ENCODE data around the gene EFNA3. TPM values are rescaled to one million over a fixed set of nuclear protein-coding genes. Genes with fewer than 3 reads are reported as not detected.

The EFNA3 gene
- total RNA-seq, 1 experiment from 2014 or later: 23.5 TPM

GRCh38 chr1:155086856-155087535, 8.4 kb downstream of the EFNA3 start:
- H3K4me2 ChIP-seq (ENCODE audit: low read length): peak overlapping the region; percentile 99

GRCh38 chr1:155091071-155092051, 12.7 kb downstream of the EFNA3 start:
- peak; percentile 93 for DNase-seq
- intact Hi-C loops (cut with micrococcal nuclease): loop anchor here (1.0 kb wide), 1 partner anchor 76 kb away; no protein-coding TSS in a partner anchor
- H3K4me3 ChIP-seq (ENCODE audit: low read length): peak overlapping the region; percentile 45
- H3K9me3 ChIP-seq (ENCODE audit: low read length): no peaks in the 10 kb centered on the region
- H3F3A ChIP-seq (ENCODE audit: low read length, unreplicated experiment): no peaks in the 10 kb centered on the region
- H3K27me3 ChIP-seq (ENCODE audit: low read length): no peaks in the 10 kb centered on the region
- H3K27ac ChIP-seq (ENCODE audit: low read length): no peak overlapping the region
- H3K9ac ChIP-seq (ENCODE audit: low read length): peak overlapping the region; percentile 23; the same call in 1 of the 2 replicates
- H3K9me2 ChIP-seq (replicated peaks; ENCODE audit: low read length): no peaks in the 10 kb centered on the region
- peak; percentile 72 for ATAC-seq
- no peak for TF ChIP-seq EZH2 (IDR thresholded peaks at IDR 0.05; ENCODE audit: low read length, unreplicated experiment)
- peak; percentile 99 for TF ChIP-seq CTCF (conservative IDR thresholded peaks at IDR 0.05; ENCODE audit: low read depth, low read length)
- no peak for TF ChIP-seq EZH2phosphoT487 (IDR thresholded peaks at IDR 0.05; ENCODE audit: borderline replicate concordance, low read length)
- H4K20me1 ChIP-seq (ENCODE audit: low read length): no peaks in the 10 kb centered on the region
- H3K4me2 ChIP-seq (ENCODE audit: low read length): peak overlapping the region; percentile 80
- CTCF ChIA-PET: interaction anchor here (0.6 to 2.0 kb wide), 9 partner anchors 24 to 1747 kb away, joined by 3 to 57 read pairs (median 5); partner anchors contain the start of gene KRTCAP2
- peaks cover 13% of the 10 kb centered on the region for H3K4me1 ChIP-seq (ENCODE audit: insufficient read depth, low read length)
- H3K79me2 ChIP-seq (ENCODE audit: low read length): no peaks in the 10 kb centered on the region
- no TSS peak for BruUV-seq (replicated peaks)
- POLR2A ChIA-PET (ENCODE audit: unreplicated experiment): interaction anchor here (0.7 kb wide), 1 partner anchor 48 kb away, joined by 4 read pairs; no protein-coding TSS in a partner anchor
- H2AFZ ChIP-seq (ENCODE audit: low read length): peak overlapping the region; percentile 97
- H3K36me3 ChIP-seq (ENCODE audit: low read depth, low read length): no peaks in the 10 kb centered on the region

More at GRCh38 chr1:155086856-155087535, 8.4 kb downstream of the EFNA3 start:
- TF ChIP-seq EZH2 (IDR thresholded peaks at IDR 0.05; ENCODE audit: low read length, unreplicated experiment) (no peak), CTCF (conservative IDR thresholded peaks at IDR 0.05; ENCODE audit: low read depth, low read length) (no peak), EZH2phosphoT487 (IDR thresholded peaks at IDR 0.05; ENCODE audit: borderline replicate concordance, low read length) (no peak)
- intact Hi-C loops (cut with micrococcal nuclease): no loop called here
- H3K9ac ChIP-seq (ENCODE audit: low read length): no peak overlapping the region
- BruUV-seq (replicated peaks): no TSS peak
- H3K27ac ChIP-seq (ENCODE audit: low read length): no peak overlapping the region
- no peaks in the 10 kb centered on the region for H3K36me3 ChIP-seq (ENCODE audit: low read depth, low read length)
- H3K9me2 ChIP-seq (replicated peaks; ENCODE audit: low read length): no peaks in the 10 kb centered on the region
- no peak overlapping the region; the same call in 1 of the 2 replicates for H3K4me3 ChIP-seq (ENCODE audit: low read length)
- ATAC-seq: no peak
- peaks cover 45% of the 10 kb centered on the region for H3K4me1 ChIP-seq (ENCODE audit: insufficient read depth, low read length)
- no peaks in the 10 kb centered on the region for H3F3A ChIP-seq (ENCODE audit: low read length, unreplicated experiment)
- no peaks in the 10 kb centered on the region for H4K20me1 ChIP-seq (ENCODE audit: low read length)
- ChIA-PET POLR2A (ENCODE audit: unreplicated experiment) (no interaction called here), CTCF (no interaction called here)
- H3K27me3 ChIP-seq (ENCODE audit: low read length): peaks cover 12% of the 10 kb centered on the region
- H2AFZ ChIP-seq (ENCODE audit: low read length): no peak overlapping the region
- H3K79me2 ChIP-seq (ENCODE audit: low read length): no peaks in the 10 kb centered on the region
- DNase-seq: no peak
- H3K9me3 ChIP-seq (ENCODE audit: low read length): no peaks in the 10 kb centered on the region

Data from PC-3 (cell line).